Measurements from ENCODE around the gene OSBPL7.

OSBPL7 gene

DNA sequence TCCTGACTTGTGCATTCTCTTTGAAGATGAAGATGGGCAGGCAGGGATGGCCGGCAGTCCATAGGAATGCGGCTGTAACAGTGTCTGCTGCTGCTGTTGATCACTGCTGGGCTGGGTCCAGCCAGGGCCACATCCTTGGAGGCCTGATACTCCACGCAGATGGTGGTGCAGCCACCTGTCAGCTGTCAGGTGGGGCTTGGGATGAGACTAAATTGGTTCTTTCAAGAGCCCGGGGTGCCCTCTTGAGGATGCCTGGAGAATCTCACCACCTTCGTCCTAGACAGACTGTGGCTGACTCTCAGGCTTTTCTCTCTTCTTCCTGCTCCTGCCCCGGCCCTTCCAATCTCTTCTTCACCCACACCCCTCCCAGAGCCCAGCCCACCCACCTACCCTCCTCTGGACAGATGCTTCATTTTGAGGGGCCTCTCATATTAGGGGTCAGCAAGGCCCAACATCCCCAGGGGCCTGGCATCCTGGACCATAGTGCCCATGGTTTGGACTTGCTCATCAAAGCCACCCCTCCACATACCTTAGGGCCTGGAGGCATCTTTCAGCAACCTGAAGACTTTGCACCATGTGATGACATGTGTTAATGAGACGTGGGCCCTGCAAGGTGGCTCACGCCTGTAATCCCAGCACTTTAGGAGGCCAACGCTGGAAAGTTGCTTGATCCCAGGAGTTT is 19.1 kb downstream of the OSBPL7 start:
- H4K8ac ChIP-seq (ENCODE audit: low read depth, low read length) = no peak overlapping the region
- peaks cover 0 to 35% (median 5%) of the 10 kb centered on the region in 3 experiments for H3K27me3 ChIP-seq (ENCODE audit: control insufficient read depth in 3 of 3, insufficient read depth in 3 of 3, low read depth in 1 of 3, low read length in 3 of 3)
- H3K4me1 ChIP-seq (ENCODE audit: control insufficient read depth in 2 of 2, insufficient read depth in 1 of 2, low read depth in 1 of 2, low read length in 2 of 2) = no peaks in the 10 kb centered on the region
- H2BK120ac ChIP-seq (ENCODE audit: low read depth, low read length) = no peak overlapping the region
- no peak overlapping the region for H2AK5ac ChIP-seq (ENCODE audit: low read depth, low read length)
- no peak overlapping the region for H2BK12ac ChIP-seq (ENCODE audit: low read length)
- DNase-seq (ENCODE audit: low spot score) = no peak
- no peak overlapping the region for H2BK5ac ChIP-seq (ENCODE audit: low read length)
- no CpG with 5 or more reads among the region's 9 CpGs for WGBS, 2 donors (ENCODE audit: extremely low coverage in 2 of 2, insufficient read length in 2 of 2, insufficient replicate concordance in 1 of 2)
- no peak overlapping the region for H4K91ac ChIP-seq (ENCODE audit: low read depth, low read length, poor library complexity)
- H3K27ac ChIP-seq (replicated peaks; ENCODE audit: low read length) = no peak overlapping the region
- no peak overlapping the region for H3K18ac ChIP-seq (ENCODE audit: low read length)
- H3K9me3 ChIP-seq (replicated peaks in 1 of 2; ENCODE audit: control insufficient read depth in 2 of 2, insufficient read depth in 1 of 2, low read depth in 1 of 2, low read length in 2 of 2) = no peaks in the 10 kb centered on the region
- H3K9ac ChIP-seq (ENCODE audit: low read depth, low read length, poor library complexity) = no peak overlapping the region
- no peak overlapping the region for H3K4ac ChIP-seq (ENCODE audit: low read length)
- no peak overlapping the region for H3K4me2 ChIP-seq (ENCODE audit: insufficient read depth, low read length, poor library complexity, severe bottlenecking)
- no peak overlapping the region for H2AFZ ChIP-seq (ENCODE audit: low read length)
- peaks cover 0 to 2% of the 10 kb centered on the region in 2 donors for H3K36me3 ChIP-seq (replicated peaks in 1 of 2; ENCODE audit: control insufficient read depth in 2 of 2, insufficient read depth in 2 of 2, low read length in 2 of 2)
- H3K79me1 ChIP-seq (ENCODE audit: low read depth, low read length) = no peaks in the 10 kb centered on the region
- H3K4me3 ChIP-seq (ENCODE audit: low read length in 2 of 2) = no peak overlapping the region
- no peak overlapping the region for H3K14ac ChIP-seq (ENCODE audit: low read length)
- no peak overlapping the region for H3K23ac ChIP-seq (ENCODE audit: low read depth, low read length, poor library complexity)
- H2BK15ac ChIP-seq (ENCODE audit: low read length) = no peak overlapping the region

DNA sequence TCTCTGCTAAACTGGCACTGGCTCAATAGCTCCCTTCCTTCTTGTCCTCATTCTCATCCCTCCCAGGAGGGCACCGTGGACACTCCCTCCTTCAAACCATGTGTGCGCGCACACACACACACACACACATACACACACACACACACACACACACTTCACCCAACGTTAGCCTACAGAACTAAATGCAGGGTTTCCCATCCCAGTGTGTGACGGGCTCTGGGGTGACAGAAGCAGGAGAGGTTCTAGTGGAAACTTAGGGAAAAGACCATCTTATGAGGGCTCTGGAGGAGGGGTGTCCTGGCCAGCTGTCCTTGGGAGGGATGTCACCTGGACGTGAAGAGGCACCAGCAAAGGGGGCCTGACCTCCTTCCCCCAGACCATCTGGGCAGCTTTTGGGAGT is 19.7 kb downstream of the OSBPL7 start:
- H3K79me1 ChIP-seq (ENCODE audit: low read depth, low read length) = no peaks in the 10 kb centered on the region
- H2BK15ac ChIP-seq (ENCODE audit: low read length) = no peak overlapping the region
- no peak overlapping the region for H2AFZ ChIP-seq (ENCODE audit: low read length)
- no peak for DNase-seq (ENCODE audit: low spot score)
- peaks cover 0 to 35% (median 5%) of the 10 kb centered on the region in 3 experiments for H3K27me3 ChIP-seq (ENCODE audit: control insufficient read depth in 3 of 3, insufficient read depth in 3 of 3, low read depth in 1 of 3, low read length in 3 of 3)
- H4K91ac ChIP-seq (ENCODE audit: low read depth, low read length, poor library complexity) = no peak overlapping the region
- WGBS, 2 donors (ENCODE audit: extremely low coverage in 2 of 2, insufficient read length in 2 of 2, insufficient replicate concordance in 1 of 2) = no CpG with 5 or more reads among the region's 6 CpGs
- no peak overlapping the region for H4K8ac ChIP-seq (ENCODE audit: low read depth, low read length)
- H2BK120ac ChIP-seq (ENCODE audit: low read depth, low read length) = no peak overlapping the region
- no peak overlapping the region for H3K4me2 ChIP-seq (ENCODE audit: insufficient read depth, low read length, poor library complexity, severe bottlenecking)
- H3K27ac ChIP-seq (replicated peaks; ENCODE audit: low read length) = no peak overlapping the region
- no peaks in the 10 kb centered on the region for H3K4me1 ChIP-seq (ENCODE audit: control insufficient read depth in 2 of 2, insufficient read depth in 1 of 2, low read depth in 1 of 2, low read length in 2 of 2)
- H3K4ac ChIP-seq (ENCODE audit: low read length) = no peak overlapping the region
- H3K14ac ChIP-seq (ENCODE audit: low read length) = no peak overlapping the region
- no peak overlapping the region for H3K4me3 ChIP-seq (ENCODE audit: low read length in 2 of 2)
- H3K9ac ChIP-seq (ENCODE audit: low read depth, low read length, poor library complexity) = no peak overlapping the region
- H2AK5ac ChIP-seq (ENCODE audit: low read depth, low read length) = no peak overlapping the region
- H2BK5ac ChIP-seq (ENCODE audit: low read length) = no peak overlapping the region
- H3K36me3 ChIP-seq (replicated peaks in 1 of 2; ENCODE audit: control insufficient read depth in 2 of 2, insufficient read depth in 2 of 2, low read length in 2 of 2) = peaks cover 0 to 2% of the 10 kb centered on the region in 2 donors
- H3K9me3 ChIP-seq (replicated peaks in 1 of 2; ENCODE audit: control insufficient read depth in 2 of 2, insufficient read depth in 1 of 2, low read depth in 1 of 2, low read length in 2 of 2) = no peaks in the 10 kb centered on the region
- no peak overlapping the region for H3K18ac ChIP-seq (ENCODE audit: low read length)
- H2BK12ac ChIP-seq (ENCODE audit: low read length) = no peak overlapping the region
- H3K23ac ChIP-seq (ENCODE audit: low read depth, low read length, poor library complexity) = no peak overlapping the region

DNA sequence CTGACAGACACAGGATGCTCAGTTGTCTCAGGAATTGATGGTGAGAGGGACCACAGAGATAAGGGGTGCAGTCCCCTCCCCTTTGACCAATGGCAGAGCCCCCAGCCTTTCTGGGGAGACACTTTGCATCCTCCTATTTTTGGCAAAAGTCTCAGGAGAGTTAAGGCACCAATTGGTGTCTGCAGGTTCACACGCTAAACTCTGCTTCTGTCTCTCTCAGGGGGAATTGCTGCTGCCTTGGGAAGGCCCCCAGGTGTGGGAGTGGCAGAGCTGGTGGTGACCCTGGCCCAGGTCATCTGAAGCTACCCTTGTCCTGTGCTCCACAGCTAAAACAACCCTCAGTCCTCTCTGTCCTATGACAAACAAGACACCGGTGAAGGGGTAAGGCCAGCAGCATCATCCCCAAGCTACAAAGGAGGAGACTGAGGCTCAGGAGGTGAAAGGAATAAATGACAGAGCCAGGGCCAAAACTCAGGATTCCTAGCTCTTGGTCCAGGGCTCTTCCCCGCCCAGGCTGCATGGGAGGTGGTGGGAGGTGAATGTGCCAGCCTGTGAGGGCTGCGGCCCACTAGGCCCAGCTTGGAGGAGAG is 20.3 kb downstream of the OSBPL7 start:
- no peak overlapping the region for H3K4me3 ChIP-seq (ENCODE audit: low read length in 2 of 2)
- H2BK120ac ChIP-seq (ENCODE audit: low read depth, low read length) = no peak overlapping the region
- no peaks in the 10 kb centered on the region for H3K36me3 ChIP-seq (replicated peaks in 1 of 2; ENCODE audit: control insufficient read depth in 2 of 2, insufficient read depth in 2 of 2, low read length in 2 of 2)
- H3K79me1 ChIP-seq (ENCODE audit: low read depth, low read length) = no peaks in the 10 kb centered on the region
- no peak overlapping the region for H2AK5ac ChIP-seq (ENCODE audit: low read depth, low read length)
- no peak overlapping the region for H3K9ac ChIP-seq (ENCODE audit: low read depth, low read length, poor library complexity)
- no peak overlapping the region for H2AFZ ChIP-seq (ENCODE audit: low read length)
- no peak overlapping the region for H2BK12ac ChIP-seq (ENCODE audit: low read length)
- no peak overlapping the region for H2BK15ac ChIP-seq (ENCODE audit: low read length)
- H4K8ac ChIP-seq (ENCODE audit: low read depth, low read length) = no peak overlapping the region
- no peak overlapping the region for H3K14ac ChIP-seq (ENCODE audit: low read length)
- H3K4me2 ChIP-seq (ENCODE audit: insufficient read depth, low read length, poor library complexity, severe bottlenecking) = no peak overlapping the region
- H3K18ac ChIP-seq (ENCODE audit: low read length) = no peak overlapping the region
- H2BK5ac ChIP-seq (ENCODE audit: low read length) = no peak overlapping the region
- no peaks in the 10 kb centered on the region for H3K9me3 ChIP-seq (replicated peaks in 1 of 2; ENCODE audit: control insufficient read depth in 2 of 2, insufficient read depth in 1 of 2, low read depth in 1 of 2, low read length in 2 of 2)
- peak overlapping the region; percentile 55 for H3K23ac ChIP-seq (ENCODE audit: low read depth, low read length, poor library complexity)
- H3K4me1 ChIP-seq (ENCODE audit: control insufficient read depth in 2 of 2, insufficient read depth in 1 of 2, low read depth in 1 of 2, low read length in 2 of 2) = no peaks in the 10 kb centered on the region
- no peak overlapping the region for H3K27ac ChIP-seq (replicated peaks; ENCODE audit: low read length)
- peaks cover 0 to 35% (median 5%) of the 10 kb centered on the region in 3 experiments for H3K27me3 ChIP-seq (ENCODE audit: control insufficient read depth in 3 of 3, insufficient read depth in 3 of 3, low read depth in 1 of 3, low read length in 3 of 3)
- no peak overlapping the region for H3K4ac ChIP-seq (ENCODE audit: low read length)
- no peak overlapping the region for H4K91ac ChIP-seq (ENCODE audit: low read depth, low read length, poor library complexity)
- DNase-seq (ENCODE audit: low spot score) = no peak
- WGBS, 2 donors (ENCODE audit: extremely low coverage in 2 of 2, insufficient read length in 2 of 2, insufficient replicate concordance in 1 of 2) = no CpG with 5 or more reads among the region's 4 CpGs

DNA sequence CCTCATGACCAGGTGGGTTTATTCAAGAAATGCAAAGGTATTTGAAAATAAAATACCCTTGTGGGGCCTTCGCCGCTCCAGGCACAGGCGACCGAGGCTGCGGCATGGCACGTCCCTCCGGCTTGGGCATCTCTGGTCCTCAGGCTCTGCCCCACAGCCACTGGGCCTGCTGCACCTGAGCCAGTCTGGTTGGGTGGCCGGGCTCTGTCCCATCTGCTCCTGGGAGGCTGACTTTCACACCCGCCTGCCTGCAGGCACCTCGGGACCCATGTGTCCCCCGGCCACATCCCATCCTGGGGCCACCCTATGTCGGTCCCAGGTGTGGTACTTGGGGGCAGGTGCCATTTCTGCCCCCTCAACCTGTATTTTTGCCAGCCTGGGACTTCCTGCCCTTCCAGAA is 20.9 kb downstream of the OSBPL7 start:
- Histone ChIP-seq H4K91ac (ENCODE audit: low read depth, low read length, poor library complexity) (no peak overlapping the region), H2BK15ac (ENCODE audit: low read length) (no peak overlapping the region), H3K27ac (replicated peaks; ENCODE audit: low read length) (no peak overlapping the region), H3K9ac (ENCODE audit: low read depth, low read length, poor library complexity) (peak overlapping the region; percentile 16), H3K9me3 (replicated peaks in 1 of 2; ENCODE audit: control insufficient read depth in 2 of 2, insufficient read depth in 1 of 2, low read depth in 1 of 2, low read length in 2 of 2) (no peaks in the 10 kb centered on the region), H3K27me3 (ENCODE audit: control insufficient read depth in 3 of 3, insufficient read depth in 3 of 3, low read depth in 1 of 3, low read length in 3 of 3) (peaks cover 0 to 35% (median 5%) of the 10 kb centered on the region in 3 experiments), H3K23ac (ENCODE audit: low read depth, low read length, poor library complexity) (peak overlapping the region; percentile 55), H2BK12ac (ENCODE audit: low read length) (no peak overlapping the region), H3K18ac (ENCODE audit: low read length) (no peak overlapping the region), H3K79me1 (ENCODE audit: low read depth, low read length) (no peaks in the 10 kb centered on the region), H3K4me1 (ENCODE audit: control insufficient read depth in 2 of 2, insufficient read depth in 1 of 2, low read depth in 1 of 2, low read length in 2 of 2) (no peaks in the 10 kb centered on the region), H2AK5ac (ENCODE audit: low read depth, low read length) (no peak overlapping the region), H2BK5ac (ENCODE audit: low read length) (no peak overlapping the region), H3K4me2 (ENCODE audit: insufficient read depth, low read length, poor library complexity, severe bottlenecking) (no peak overlapping the region), H3K36me3 (replicated peaks in 1 of 2; ENCODE audit: control insufficient read depth in 2 of 2, insufficient read depth in 2 of 2, low read length in 2 of 2) (no peaks in the 10 kb centered on the region), H4K8ac (ENCODE audit: low read depth, low read length) (no peak overlapping the region), H2AFZ (ENCODE audit: low read length) (no peak overlapping the region), H2BK120ac (ENCODE audit: low read depth, low read length) (no peak overlapping the region), H3K4me3 (ENCODE audit: low read length in 2 of 2) (no peak overlapping the region), H3K4ac (ENCODE audit: low read length) (no peak overlapping the region), H3K14ac (ENCODE audit: low read length) (peak overlapping the region; percentile 71)
- no peak for DNase-seq (ENCODE audit: low spot score)
- WGBS, 2 donors (ENCODE audit: extremely low coverage in 2 of 2, insufficient read length in 2 of 2, insufficient replicate concordance in 1 of 2) = no CpG with 5 or more reads among the region's 12 CpGs
